Kidney epithelial cell (primary cell): ENCODE data around the gene ADAT1. TPM values are rescaled to one million over a fixed set of nuclear protein-coding genes. Genes with fewer than 3 reads are reported as not detected.

Experiments used
- DNase-seq: peaks from one replicate; pipeline ENCODE4 v3.0.0-alpha.2; 2010; ENCODE audit warnings: low read depth
- H3K27me3 ChIP-seq: 2 replicates; pipeline ENCODE4 v1.6.0; 2011; ENCODE audit warnings: low read length; ENCODE audit not compliant: control insufficient read depth, insufficient read depth
- H3K36me3 ChIP-seq: 2 replicates; pipeline ENCODE4 v1.5.1; 2011; ENCODE audit warnings: low read length; ENCODE audit not compliant: control insufficient read depth, insufficient read depth
- H3K4me3 ChIP-seq: 2 replicates; pipeline ENCODE4 v1.5.1; 2011; ENCODE audit warnings: low read depth, mild to moderate bottlenecking, control low read depth, low read length
- total RNA-seq: library from RNA; depleted of rRNA; stranded (reverse); fragments of >200 nt; gene quantifications from 2 replicates; pipeline ENCODE4 v1.2.3, GENCODE V29; 2015
- TF ChIP-seq, protein P1 (sequence below): IDR thresholded peaks from 2 replicates; pipeline ENCODE4 v1.5.1; 2011; ENCODE audit warnings: mild to moderate bottlenecking, moderate library complexity, low read length, control low read depth, inconsistent platforms; ENCODE audit not compliant: insufficient read depth, poor library complexity, severe bottlenecking

The ADAT1 gene
- total RNA-seq, 1 donor from 2014 or later, result 60.5 TPM

DNA sequence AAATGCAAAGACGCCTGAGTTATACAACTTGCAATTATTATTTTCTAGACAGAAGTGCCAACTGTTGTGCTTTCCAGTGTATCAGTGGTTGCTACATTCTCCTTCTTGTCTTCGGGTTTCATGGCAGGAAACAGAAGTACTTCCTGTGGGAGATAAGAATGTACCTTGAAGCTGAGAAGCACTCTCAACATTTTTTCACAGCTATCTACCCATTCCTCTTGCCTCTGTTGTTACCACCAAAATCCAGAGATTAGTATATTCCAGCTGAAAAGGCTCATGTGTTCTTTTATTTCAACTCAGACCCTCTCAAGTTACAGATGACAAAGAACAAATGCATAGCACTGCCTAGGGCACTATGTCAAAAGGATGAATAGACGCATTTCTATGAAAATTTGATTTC, 4.8 kb upstream of the ADAT1 start:
- peaks cover 5% of the 10 kb centered on the region for H3K36me3 ChIP-seq
- H3K27me3 ChIP-seq, result no peaks in the 10 kb centered on the region
- DNase-seq, result no peak
- H3K4me3 ChIP-seq, result no peak overlapping the region
- TF ChIP-seq, protein P1, sequence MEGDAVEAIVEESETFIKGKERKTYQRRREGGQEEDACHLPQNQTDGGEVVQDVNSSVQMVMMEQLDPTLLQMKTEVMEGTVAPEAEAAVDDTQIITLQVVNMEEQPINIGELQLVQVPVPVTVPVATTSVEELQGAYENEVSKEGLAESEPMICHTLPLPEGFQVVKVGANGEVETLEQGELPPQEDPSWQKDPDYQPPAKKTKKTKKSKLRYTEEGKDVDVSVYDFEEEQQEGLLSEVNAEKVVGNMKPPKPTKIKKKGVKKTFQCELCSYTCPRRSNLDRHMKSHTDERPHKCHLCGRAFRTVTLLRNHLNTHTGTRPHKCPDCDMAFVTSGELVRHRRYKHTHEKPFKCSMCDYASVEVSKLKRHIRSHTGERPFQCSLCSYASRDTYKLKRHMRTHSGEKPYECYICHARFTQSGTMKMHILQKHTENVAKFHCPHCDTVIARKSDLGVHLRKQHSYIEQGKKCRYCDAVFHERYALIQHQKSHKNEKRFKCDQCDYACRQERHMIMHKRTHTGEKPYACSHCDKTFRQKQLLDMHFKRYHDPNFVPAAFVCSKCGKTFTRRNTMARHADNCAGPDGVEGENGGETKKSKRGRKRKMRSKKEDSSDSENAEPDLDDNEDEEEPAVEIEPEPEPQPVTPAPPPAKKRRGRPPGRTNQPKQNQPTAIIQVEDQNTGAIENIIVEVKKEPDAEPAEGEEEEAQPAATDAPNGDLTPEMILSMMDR, result no peak

DNA sequence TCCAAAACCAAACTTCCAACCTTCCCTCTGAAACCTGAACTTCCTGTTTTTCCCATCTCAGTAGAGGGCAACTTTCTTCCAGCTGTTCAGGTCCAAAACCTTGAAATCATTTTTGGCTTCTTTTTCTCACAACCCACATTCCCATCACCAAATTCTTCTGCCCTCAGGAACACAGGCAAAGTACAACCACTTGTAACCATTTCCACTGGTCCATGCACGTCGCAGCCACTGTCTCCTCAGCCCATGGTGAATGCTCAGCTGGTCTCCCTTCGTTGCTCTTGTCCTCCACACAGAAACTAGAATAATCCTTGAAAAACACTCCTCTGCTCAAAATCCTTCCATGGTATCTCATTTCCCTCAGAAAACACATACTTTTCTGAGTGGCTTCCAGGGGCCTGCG, 3.7 kb upstream of the ADAT1 start:
- no peak overlapping the region for H3K4me3 ChIP-seq
- H3K27me3 ChIP-seq, result no peaks in the 10 kb centered on the region
- peaks cover 5% of the 10 kb centered on the region for H3K36me3 ChIP-seq
- TF ChIP-seq, protein P1, result no peak
- no peak for DNase-seq

DNA sequence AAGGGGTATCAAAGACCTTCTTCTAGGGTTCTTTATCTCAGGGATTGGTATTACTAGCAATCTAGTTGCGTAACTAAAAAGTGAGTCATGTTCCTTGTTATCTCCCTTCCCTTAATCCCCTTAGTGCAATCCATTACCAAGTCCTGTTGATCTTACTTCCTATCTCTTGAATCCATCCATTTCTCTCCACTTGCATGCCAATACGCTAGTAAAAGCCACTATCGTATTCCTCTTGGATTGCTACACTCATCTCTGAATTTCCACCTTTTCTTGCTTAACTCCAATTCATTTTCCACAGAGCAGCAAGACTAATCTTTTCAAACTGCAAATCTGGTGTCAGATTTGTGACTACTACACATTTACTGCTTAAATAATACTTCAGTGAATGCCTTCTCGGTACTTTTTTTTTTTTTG, 1.8 kb upstream of the ADAT1 start:
- Histone ChIP-seq H3K36me3 (peaks cover 4% of the 10 kb centered on the region), H3K27me3 (no peaks in the 10 kb centered on the region), H3K4me3 (no peak overlapping the region)
- no peak for DNase-seq
- TF ChIP-seq, protein P1, result no peak

DNA sequence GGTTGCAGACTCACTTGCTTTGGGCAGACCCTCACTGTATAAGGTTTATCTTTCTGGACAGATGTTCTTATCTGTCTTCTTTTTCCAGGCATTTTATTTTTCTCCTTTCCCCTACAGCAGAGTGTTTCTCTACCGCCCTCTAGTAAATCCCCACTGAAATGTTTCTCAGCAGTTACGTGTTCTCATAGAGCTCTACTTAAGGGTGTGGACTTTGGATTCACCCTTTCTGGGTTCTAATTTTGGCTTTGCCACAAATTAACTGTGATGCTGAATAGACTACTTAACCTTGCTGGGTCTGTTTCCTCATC, 2.0 kb downstream of the ADAT1 start:
- peak; percentile 12 for DNase-seq
- Histone ChIP-seq H3K36me3 (peaks cover 1% of the 10 kb centered on the region), H3K4me3 (no peak overlapping the region), H3K27me3 (no peaks in the 10 kb centered on the region)
- TF ChIP-seq, protein P1, result peak; percentile 46

DNA sequence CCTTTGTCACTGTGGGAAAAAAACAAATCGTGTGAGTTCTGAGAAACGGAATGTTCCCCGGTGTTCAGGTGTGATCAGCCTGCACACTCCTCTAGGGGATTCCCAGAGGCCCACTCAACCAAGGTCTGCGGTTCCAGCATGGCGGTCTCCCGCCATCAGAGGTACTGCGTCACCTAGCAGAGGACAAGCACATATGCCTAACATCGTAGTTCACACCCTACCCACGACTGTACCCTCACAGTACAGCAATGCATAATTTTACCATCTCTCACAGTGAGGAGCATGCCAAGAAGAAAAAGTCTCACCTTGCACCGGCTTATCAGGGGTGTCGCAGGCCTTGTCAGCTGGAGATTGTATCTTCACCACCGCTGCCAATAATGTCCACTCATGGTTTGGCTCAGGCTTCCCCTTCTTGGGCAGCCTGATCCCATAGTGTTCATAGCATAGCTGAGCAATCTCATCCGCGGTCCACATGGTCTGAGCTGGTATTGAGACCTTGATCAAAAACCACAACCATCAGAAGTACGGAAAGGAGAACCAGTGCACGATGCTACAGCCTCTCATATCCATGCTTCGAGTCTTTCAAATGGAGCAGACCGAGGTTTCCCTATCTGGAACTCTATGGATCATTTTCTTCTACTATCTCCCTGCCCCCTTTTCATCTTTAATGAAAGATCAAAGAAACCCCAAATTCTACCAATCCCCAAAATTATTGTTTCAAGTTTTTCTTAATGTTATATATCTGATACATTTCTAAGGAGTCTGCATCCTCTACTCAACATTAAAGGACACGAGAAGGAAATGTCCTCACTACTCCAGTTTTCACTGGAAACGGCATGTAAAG, 2.5 kb downstream of the ADAT1 start:
- TF ChIP-seq, protein P1, result no peak
- DNase-seq, result no peak
- H3K36me3 ChIP-seq, result peaks cover 1% of the 10 kb centered on the region
- H3K27me3 ChIP-seq, result no peaks in the 10 kb centered on the region
- H3K4me3 ChIP-seq, result no peak overlapping the region

DNA sequence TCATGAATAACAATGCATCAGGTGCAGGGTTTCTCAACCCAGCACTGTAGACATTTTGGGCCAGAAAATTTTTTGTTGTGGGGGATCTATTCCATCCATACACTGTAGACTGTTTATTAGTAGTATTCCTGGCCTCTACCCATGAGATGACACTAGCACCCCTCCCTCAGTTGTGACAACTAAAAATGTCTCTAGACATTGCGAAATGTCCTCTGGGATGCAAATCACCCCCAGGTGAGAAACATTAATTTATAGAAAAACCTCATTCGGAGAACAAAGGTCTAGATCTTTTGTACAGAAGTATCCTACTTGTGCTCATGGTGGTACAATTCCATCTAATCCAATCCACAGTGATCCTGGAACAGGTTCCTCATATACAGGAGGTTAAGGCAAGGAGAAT, 4.3 kb downstream of the ADAT1 start:
- H3K4me3 ChIP-seq, result no peak overlapping the region
- no peaks in the 10 kb centered on the region for H3K27me3 ChIP-seq
- DNase-seq, result no peak
- peaks cover 1% of the 10 kb centered on the region for H3K36me3 ChIP-seq
- TF ChIP-seq, protein P1, result no peak
